ENCODE results near the gene EDDM13. TPM values are rescaled to one million over a fixed set of nuclear protein-coding genes. Genes with fewer than 3 reads are reported as not detected.

The EDDM13 gene
- total and polyA plus RNA-seq, 10 of the 15 experiments (the other 5 are each of a cell fraction or from before 2014, with no cell fraction given) = 0.15 to 0.37 TPM; not detected in 8

DNA sequence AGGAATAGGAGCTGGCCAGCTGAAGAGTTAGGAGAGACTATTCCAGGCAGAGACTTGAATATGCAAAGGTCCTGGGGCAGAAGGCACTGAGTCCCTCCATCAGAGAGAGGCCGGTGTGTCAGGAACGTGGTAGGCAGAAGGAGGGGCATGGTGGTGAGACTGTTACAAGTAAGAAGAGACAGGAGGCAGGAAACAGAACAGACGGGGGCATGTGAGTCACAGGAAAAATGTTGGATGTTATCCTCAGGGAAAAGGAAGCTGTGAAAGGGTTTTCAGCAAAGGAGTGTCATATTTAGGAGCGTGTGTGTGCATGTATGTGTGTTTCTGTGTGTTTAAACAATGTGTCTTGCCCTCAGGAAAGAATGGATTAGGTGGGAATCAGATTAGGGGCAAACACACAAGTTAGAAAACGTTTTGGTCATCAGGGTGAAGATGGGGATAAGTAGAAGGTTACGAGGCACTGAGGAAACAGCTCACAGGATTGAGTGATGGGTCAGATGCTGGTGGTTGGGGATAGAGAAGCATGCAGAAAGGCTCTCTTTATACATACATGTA is 1.1 kb downstream of the EDDM13 start:
- in situ Hi-C loops (cut with MboI) (no loop called here), intact Hi-C loops (cut with micrococcal nuclease; ENCODE audit: unreplicated experiment) (no loop called here)
- ChIA-PET SMC1A (ENCODE audit: uncharacterized antibody, unreplicated experiment) (interaction anchor here (1.0 kb wide), 1 partner anchor 220 kb away, joined by 4 read pairs; no protein-coding TSS in a partner anchor), CTCF (interaction anchor here (1.2 to 2.2 kb wide), 2 partner anchors 36 to 207 kb away, joined by 3 to 8 read pairs; no protein-coding TSS in a partner anchor), RAD21 (ENCODE audit: unreplicated experiment) (no interaction called here), POLR2A (no interaction called here)
- no peaks in the 10 kb centered on the region; the same call in 2 of the 3 replicates for H3K9me3 ChIP-seq (replicated peaks; ENCODE audit: control insufficient read depth, insufficient read depth, low read length)
- H2AFZ ChIP-seq (ENCODE audit: control insufficient read depth, low read depth, low read length) = no peak overlapping the region
- no peak overlapping the region for H3K9ac ChIP-seq (ENCODE audit: control insufficient read depth, insufficient read depth, low read length)
- FAIRE-seq = no peak
- H3K4me3 ChIP-seq = no peak overlapping the region
- H3K36me3 ChIP-seq (ENCODE audit: control insufficient read depth in 2 of 2, insufficient read depth in 2 of 2, low read length in 1 of 2) = no peaks in the 10 kb centered on the region
- H4K20me1 ChIP-seq (ENCODE audit: control insufficient read depth, insufficient read depth) = no peaks in the 10 kb centered on the region
- H3K79me2 ChIP-seq (ENCODE audit: control insufficient read depth, insufficient read depth, low read length) = no peaks in the 10 kb centered on the region
- TF ChIP-seq SPI1 (IDR thresholded peaks at IDR 0.05; ENCODE audit: borderline replicate concordance, insufficient read depth, low read depth, low read length) (no peak), MEF2B (IDR thresholded peaks at IDR 0.05; ENCODE audit: partially characterized antibody, poor library complexity, severe bottlenecking) (no peak), MXI1 (IDR thresholded peaks at IDR 0.05; ENCODE audit: low read depth, low read length) (no peak), RAD21 (IDR thresholded peaks at IDR 0.05; ENCODE audit: insufficient read depth, low read depth, low read length) (no peak), NRF1 (conservative IDR thresholded peaks at IDR 0.05; ENCODE audit: low read depth, low read length) (no peak), SUPT20H (IDR thresholded peaks at IDR 0.05; ENCODE audit: borderline replicate concordance, control insufficient read depth, low read depth, low read length) (no peak), SREBF1 (IDR thresholded peaks at IDR 0.05; ENCODE audit: low read length) (no peak), POLR2AphosphoS5 (IDR thresholded peaks at IDR 0.05; ENCODE audit: low read length) (no peak), RUNX3 (IDR thresholded peaks at IDR 0.05; ENCODE audit: low read length) (no peak), STAT1 (conservative IDR thresholded peaks at IDR 0.05) (no peak), ZNF24 (IDR thresholded peaks at IDR 0.05) (no peak), RBBP5 (conservative IDR thresholded peaks at IDR 0.05) (no peak)
- no TSS peak for BruUV-seq (replicated peaks)
- H3K4me2 ChIP-seq (ENCODE audit: control insufficient read depth, insufficient read depth) = no peak overlapping the region
- WGBS (ENCODE audit: insufficient coverage, insufficient replicate concordance, low lambda C conversion rate, missing lambda C conversion rate) = 51% methylated on average over 6 of the region's 6 CpGs
- no peak for DNase-seq (ENCODE audit: low read depth, low spot score)
- no peaks in the 10 kb centered on the region for H3K4me1 ChIP-seq (ENCODE audit: control insufficient read depth, insufficient read depth, low read length)
- no peaks in the 10 kb centered on the region for H3K27me3 ChIP-seq (replicated peaks in 1 of 2; ENCODE audit: control insufficient read depth in 2 of 2, insufficient read depth in 2 of 2, low read length in 1 of 2)
- H3K27ac ChIP-seq (ENCODE audit: control insufficient read depth, insufficient read depth) = no peak overlapping the region
- no peak for ATAC-seq
